ENCODE measurements around the gene IRAK3.

Gene IRAK3

GRCh38 chr12:66188584-66189485 lies at the start of gene IRAK3:
IRAK3 (plus strand) TSS chr12:66189214; CDS start chr12:66189300, 86 bp downstream.
- peak; percentile 12 for DNase-seq

DNA sequence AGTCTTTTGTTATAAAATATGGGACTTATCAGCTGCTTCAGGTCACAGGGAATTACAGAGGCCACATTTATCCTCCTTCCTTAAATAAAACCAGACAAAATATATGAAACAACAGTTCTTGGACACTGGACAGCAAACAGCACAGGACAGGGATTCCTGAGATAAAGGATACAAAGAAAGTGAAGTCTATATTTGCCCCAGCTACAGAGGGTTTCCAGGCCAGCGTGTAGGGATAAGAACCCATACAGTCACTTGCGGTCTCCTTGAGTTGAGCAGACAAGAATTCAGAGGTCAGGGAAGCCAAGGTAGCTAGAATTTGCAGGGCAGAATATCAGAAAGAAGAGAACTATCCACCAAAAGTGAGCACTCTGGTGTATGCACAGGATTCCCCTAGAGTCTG lies 49.7 kb upstream of the IRAK3 start:
- DNase-seq, result no peak

DNA sequence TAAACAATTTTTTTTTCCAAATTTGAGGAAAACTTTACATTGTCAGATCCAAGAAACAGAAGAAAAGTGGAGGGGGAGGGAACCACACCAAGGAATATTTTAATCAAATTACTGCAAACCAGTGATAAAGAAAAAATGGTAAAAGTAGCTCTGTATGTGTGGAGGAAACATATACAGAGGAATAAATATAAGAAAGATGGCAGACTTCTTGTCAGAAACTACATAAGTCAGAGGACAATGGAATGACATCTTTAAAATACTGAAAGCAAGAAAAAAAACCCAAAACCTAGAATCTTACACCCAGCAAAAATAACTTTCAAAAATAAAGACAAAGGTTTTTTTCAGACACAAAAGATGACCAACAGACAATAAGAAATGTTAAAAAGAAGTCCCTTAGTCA lies 48.3 kb upstream of the IRAK3 start:
- DNase-seq, result no peak

DNA sequence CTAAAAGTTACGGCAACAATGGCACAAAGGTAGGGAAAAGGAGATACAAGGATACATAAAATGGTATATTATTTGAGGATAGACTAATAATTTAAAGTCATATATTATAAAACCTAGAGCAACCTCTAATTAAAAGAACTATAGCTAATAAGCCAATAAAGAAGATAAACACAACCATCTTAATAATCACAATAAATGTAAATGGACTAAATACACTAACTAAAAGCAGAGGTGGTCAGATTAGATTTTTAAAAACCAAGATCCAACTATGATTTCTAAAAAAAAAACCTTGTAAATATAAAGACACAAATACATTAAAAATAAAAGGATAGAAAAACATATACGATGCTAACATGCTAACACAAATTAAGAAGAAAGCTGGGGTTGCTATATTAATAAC lies 47.7 kb upstream of the IRAK3 start:
- no peak for DNase-seq

GRCh38 chr12:66142826-66143225 lies 46.2 kb upstream of the IRAK3 start:
- DNase-seq, result no peak

GRCh38 chr12:66143868-66144267 lies 45.1 kb upstream of the IRAK3 start:
- no peak for DNase-seq

GRCh38 chr12:66144791-66145754 lies 43.9 kb upstream of the IRAK3 start:
- no peak for DNase-seq

- DNase-seq, result no peak
Measured at GRCh38 chr12:66149702-66150398, 39.2 kb upstream of the IRAK3 start.

DNA sequence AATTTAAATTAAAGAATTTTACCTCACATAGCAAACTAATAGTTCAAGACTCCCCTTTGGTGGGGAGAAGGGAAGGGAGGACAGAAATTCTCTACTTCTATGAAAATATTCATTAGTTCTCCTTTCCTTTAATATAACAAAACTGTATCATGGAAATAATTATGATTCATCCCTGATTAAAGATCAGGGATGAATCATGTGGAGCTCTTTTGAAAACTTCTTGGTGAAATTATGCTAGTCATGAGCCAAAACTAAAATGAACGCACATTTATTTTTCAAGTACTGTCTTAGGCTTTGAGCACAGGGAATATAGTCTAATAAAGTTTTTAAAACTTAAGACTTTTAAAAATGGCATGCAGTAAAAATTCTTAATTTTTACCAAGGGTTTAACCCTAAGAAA lies 36.3 kb upstream of the IRAK3 start:
- DNase-seq, result no peak

GRCh38 chr12:66154776-66155175 lies 34.2 kb upstream of the IRAK3 start:
- no peak for DNase-seq

DNA sequence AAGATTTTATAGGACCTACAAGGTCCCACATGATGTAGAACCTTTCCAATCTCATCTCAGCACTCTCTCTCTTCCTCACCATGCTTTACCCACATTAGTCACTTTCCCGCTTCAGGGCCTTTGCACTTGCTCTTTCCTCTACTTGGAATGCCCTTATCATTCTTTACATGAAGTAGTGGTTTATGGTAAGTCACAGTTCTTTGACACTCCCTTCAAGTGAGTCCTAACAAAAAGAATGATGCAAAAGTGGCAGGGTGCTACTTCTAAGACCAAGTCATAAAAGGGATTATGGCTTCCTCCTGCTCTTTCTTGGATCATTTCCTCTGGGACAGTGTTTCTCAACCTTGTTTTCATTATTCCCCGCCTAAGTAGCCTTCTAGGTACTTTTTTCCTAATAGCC lies 32.4 kb upstream of the IRAK3 start:
- DNase-seq, result no peak

DNA sequence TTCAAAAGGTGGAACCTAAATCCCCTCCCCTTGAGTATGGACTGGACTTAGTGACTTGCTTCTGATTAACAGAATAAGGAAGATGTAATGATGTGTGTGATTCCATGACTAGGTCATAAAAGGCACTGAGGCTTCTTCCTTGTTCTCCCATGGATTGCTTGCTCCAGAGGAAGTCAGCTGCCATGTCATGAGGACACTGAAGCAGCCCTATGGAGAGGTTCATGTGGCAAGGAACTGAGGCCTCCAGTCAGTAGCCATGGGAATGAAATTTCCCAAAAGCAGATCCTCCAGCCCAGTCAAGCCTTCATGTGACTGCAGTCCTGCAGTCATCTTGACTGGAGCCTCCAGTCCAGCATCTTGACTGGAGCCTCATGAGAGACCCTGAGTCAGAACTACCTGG lies 29.9 kb upstream of the IRAK3 start:
- no peak for DNase-seq

- no peak for DNase-seq
Measured at GRCh38 chr12:66160704-66161103, 28.3 kb upstream of the IRAK3 start.

DNA sequence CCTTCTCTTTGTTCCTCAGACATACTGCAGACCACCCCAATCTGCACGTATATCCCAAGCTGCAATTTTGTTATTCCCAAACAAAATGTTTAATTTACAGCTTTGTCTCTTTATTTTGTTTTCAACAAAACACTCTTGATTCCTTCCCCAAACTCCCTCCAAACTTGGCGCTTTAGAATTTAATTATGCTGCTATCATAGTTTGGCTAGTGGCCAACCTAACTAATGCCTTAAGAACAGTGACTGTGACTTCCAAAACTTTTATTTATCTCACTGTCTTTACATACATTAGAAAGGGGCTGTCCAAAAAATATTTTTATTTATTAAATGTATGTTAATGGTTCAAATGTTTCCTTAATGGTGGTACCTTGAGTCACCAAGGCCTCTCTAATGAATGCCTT lies 26.3 kb upstream of the IRAK3 start:
- no peak for DNase-seq

DNA sequence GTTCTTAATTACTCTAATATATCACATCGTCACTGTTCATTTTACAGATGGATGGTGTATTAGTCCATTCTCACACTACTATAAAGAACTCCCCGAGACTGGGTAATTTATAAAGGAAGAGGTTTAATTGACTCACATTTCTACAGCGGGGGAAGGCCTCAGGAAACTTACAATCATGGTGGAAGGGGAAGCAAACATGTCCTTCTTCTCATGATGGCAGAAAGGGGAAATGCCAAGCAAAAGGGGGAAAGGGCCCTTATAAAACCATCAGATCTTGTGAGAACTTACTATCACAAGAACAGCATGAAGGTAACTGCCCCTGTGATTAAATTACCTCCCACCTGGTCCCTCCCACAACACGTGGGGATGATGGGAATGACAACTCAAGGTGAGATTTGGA lies 25.7 kb upstream of the IRAK3 start:
- DNase-seq, result no peak

DNA sequence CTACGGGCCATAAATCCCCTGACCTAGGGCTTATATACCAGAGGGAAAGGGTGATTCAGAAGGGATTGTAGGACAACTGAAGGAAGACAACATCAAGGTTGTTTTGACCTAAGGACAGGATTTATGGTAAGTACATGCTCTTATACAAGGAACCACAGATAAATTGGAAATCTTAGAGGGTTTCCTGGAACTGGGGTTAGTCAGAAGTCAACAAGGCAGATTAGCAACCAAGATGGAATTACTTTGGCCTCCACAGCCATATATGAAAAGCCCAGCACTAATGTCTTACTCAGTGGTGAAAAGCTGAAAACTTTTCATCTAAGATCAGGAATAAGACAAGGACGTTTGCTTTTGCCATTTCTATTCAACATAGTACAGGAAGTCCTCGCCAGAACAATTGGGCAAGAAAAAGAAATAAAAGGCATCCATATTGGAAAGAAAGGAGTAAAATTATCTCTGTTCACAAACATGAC lies 24.6 kb upstream of the IRAK3 start:
- DNase-seq, result no peak

- no peak for DNase-seq
Measured at GRCh38 chr12:66165141-66165540, 23.9 kb upstream of the IRAK3 start.

- DNase-seq, result no peak
Measured at GRCh38 chr12:66166561-66166960, 22.5 kb upstream of the IRAK3 start.

DNA sequence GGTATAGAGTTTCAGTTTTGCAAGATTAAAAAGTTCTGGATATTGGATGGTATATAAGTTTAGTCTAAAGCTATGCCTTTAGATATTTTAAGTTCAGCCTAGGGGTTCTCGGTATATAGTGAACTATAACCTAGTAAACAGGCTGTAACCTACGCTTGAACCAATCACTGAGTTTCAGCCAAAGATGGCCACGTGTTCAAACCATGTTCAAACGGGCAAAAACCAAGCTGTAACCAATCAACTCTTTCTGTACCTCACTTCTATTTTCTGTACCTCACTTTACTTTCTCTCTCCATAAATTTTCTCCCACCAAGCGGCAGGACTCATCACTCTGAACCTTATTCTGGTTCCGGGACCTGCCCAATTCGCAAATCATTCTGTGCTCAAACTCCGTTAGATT lies 20.6 kb upstream of the IRAK3 start:
- DNase-seq, result no peak

- peak; percentile 80 for DNase-seq
Measured at GRCh38 chr12:66169221-66170170, 19.5 kb upstream of the IRAK3 start, which contains the start of gene TMBIM4. TMBIM4 (minus strand) TSS chr12:66169996; CDS start chr12:66169951, 45 bp downstream.

GRCh38 chr12:66170606-66171005 lies 18.4 kb upstream of the IRAK3 start:
- no peak for DNase-seq

Measured in activated gamma-delta T cell treated with Interleukin-2 at 50 U/mL for 16 hours (primary cell).